ENCODE results near the gene OPCML.

GRCh38 chr11:133162227-133162626 is 370.1 kb downstream of the OPCML start:
- TF ChIP-seq, protein P1, sequence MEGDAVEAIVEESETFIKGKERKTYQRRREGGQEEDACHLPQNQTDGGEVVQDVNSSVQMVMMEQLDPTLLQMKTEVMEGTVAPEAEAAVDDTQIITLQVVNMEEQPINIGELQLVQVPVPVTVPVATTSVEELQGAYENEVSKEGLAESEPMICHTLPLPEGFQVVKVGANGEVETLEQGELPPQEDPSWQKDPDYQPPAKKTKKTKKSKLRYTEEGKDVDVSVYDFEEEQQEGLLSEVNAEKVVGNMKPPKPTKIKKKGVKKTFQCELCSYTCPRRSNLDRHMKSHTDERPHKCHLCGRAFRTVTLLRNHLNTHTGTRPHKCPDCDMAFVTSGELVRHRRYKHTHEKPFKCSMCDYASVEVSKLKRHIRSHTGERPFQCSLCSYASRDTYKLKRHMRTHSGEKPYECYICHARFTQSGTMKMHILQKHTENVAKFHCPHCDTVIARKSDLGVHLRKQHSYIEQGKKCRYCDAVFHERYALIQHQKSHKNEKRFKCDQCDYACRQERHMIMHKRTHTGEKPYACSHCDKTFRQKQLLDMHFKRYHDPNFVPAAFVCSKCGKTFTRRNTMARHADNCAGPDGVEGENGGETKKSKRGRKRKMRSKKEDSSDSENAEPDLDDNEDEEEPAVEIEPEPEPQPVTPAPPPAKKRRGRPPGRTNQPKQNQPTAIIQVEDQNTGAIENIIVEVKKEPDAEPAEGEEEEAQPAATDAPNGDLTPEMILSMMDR (conservative IDR thresholded peaks at IDR 0.05; ENCODE audit: low read depth, low read length): no peak
- no peak for TF ChIP-seq EZH2 (IDR thresholded peaks at IDR 0.05; ENCODE audit: borderline replicate concordance, low read depth, low read length, poor library complexity, severe bottlenecking)

Data from A673 (cell line).